MCF 10A (cell line): ENCODE data around the gene ACTL6A. TPM values are rescaled to one million over a fixed set of nuclear protein-coding genes. Genes with fewer than 3 reads are reported as not detected.

Source experiments
- BruUV-seq: library from RNA; stranded (reverse); fragments of 400-500 nt; replicated peaks from 2 replicates; lab custom pipeline; 2021; lab: Mats Ljungman, UMichigan
- CTCF ChIA-PET: fragments of 300-600 bp; sonication (Branson Sonifier 250); formaldehyde crosslinking; extraction: SDS; loops from one replicate; lab custom pipeline; 2021; ENCODE audit warnings: antibody characterized with exemption, inconsistent platforms; lab: Yijun Ruan, JAX
- POLR2A ChIA-PET: fragments of 300-600, 350-650 bp; sonication (Branson Sonifier 250); formaldehyde crosslinking; extraction: SDS; loops from one replicate; lab custom pipeline; 2020; ENCODE audit warnings: antibody characterized with exemption, inconsistent platforms; lab: Yijun Ruan, JAX
- DNase-seq: peaks from one replicate; pipeline ENCODE4 v3.0.0-alpha.2; 2018; ENCODE audit not compliant: unreplicated experiment
- H3K27ac Mint-ChIP-seq: one replicate; pipeline ENCODE4 v1.8.0; 2022; ENCODE audit warnings: mild to moderate bottlenecking, low read depth, mixed read lengths; ENCODE audit not compliant: unreplicated experiment
- H3K27me3 Mint-ChIP-seq: one replicate; pipeline ENCODE4 v1.8.0; 2022; ENCODE audit warnings: mixed read lengths; ENCODE audit not compliant: insufficient read depth, unreplicated experiment
- H3K36me3 Mint-ChIP-seq: one replicate; pipeline ENCODE4 v1.8.0; 2022; ENCODE audit warnings: mild to moderate bottlenecking, moderate library complexity, mixed read lengths; ENCODE audit not compliant: insufficient read depth, unreplicated experiment
- H3K4me1 Mint-ChIP-seq: one replicate; pipeline ENCODE4 v1.8.0; 2022; ENCODE audit warnings: mixed read lengths; ENCODE audit not compliant: insufficient read depth, unreplicated experiment
- H3K4me3 Mint-ChIP-seq: one replicate; pipeline ENCODE4 v1.8.0; 2022; ENCODE audit warnings: mild to moderate bottlenecking, moderate library complexity, mixed read lengths; ENCODE audit not compliant: unreplicated experiment
- H3K9me3 Mint-ChIP-seq: one replicate; pipeline ENCODE4 v1.8.0; 2022; ENCODE audit warnings: mixed read lengths; ENCODE audit not compliant: unreplicated experiment
- CTCF ChIP-seq: fragments of 200-600 bp; IDR thresholded peaks from one replicate; pipeline ENCODE4 v1.8.0; 2022; ENCODE audit warnings: antibody characterized with exemption, mild to moderate bottlenecking; ENCODE audit not compliant: unreplicated experiment
- intact Hi-C: fragments of 100-400 bp; cut with micrococcal nuclease; formaldehyde crosslinking; loops from 2 replicates; pipeline ENCODE4 v1.14.1; 2022
- total RNA-seq: library from RNA; stranded (reverse); gene quantifications from 2 replicates; pipeline ENCODE4 v1.2.3, GENCODE V29; 2022

ACTL6A gene
- total RNA-seq, 1 experiment from 2014 or later, result 57.1 TPM

GRCh38 chr3:179615458-179616173 is 52.9 kb downstream of the ACTL6A start:
- BruUV-seq, result no TSS peak
- H3K4me3 Mint-ChIP-seq, result no peak overlapping the region
- H3K9me3 Mint-ChIP-seq, result no peaks in the 10 kb centered on the region
- TF ChIP-seq CTCF, result no peak
- ChIA-PET CTCF (interaction anchor here (0.6 to 1.2 kb wide), 4 partner anchors 34 to 152 kb away, joined by 3 to 4 read pairs (median 4); no protein-coding TSS in a partner anchor), POLR2A (interaction anchor here (0.8 to 2.2 kb wide), 2 partner anchors 11 to 318 kb away, joined by 3 to 15 read pairs; partner anchors contain the start of genes MRPL47 and NDUFB5)
- H3K4me1 Mint-ChIP-seq, result peaks cover 5% of the 10 kb centered on the region
- intact Hi-C loops, result no loop called here
- no peak for DNase-seq
- H3K27ac Mint-ChIP-seq, result no peak overlapping the region
- no peaks in the 10 kb centered on the region for H3K27me3 Mint-ChIP-seq
- peaks cover 36% of the 10 kb centered on the region for H3K36me3 Mint-ChIP-seq

- H3K9me3 Mint-ChIP-seq, result no peaks in the 10 kb centered on the region
- no TSS peak for BruUV-seq
- TF ChIP-seq CTCF, result no peak
- no peak for DNase-seq
- H3K4me1 Mint-ChIP-seq, result no peaks in the 10 kb centered on the region
- no peaks in the 10 kb centered on the region for H3K27me3 Mint-ChIP-seq
- H3K4me3 Mint-ChIP-seq, result no peak overlapping the region
- H3K36me3 Mint-ChIP-seq, result peaks cover 87% of the 10 kb centered on the region
- CTCF ChIA-PET, result interaction anchor here (1.0 to 1.2 kb wide), 2 partner anchors 11 to 25 kb away, joined by 3 to 4 read pairs; no protein-coding TSS in a partner anchor
- intact Hi-C loops, result no loop called here
- POLR2A ChIA-PET, result interaction anchor here (1.3 to 1.5 kb wide), 2 partner anchors 12 to 17 kb away, joined by 3 read pairs; partner anchors contain the start of genes MRPL47 and NDUFB5
- no peak overlapping the region for H3K27ac Mint-ChIP-seq
Measured at GRCh38 chr3:179622023-179622422, 59.3 kb downstream of the ACTL6A start.

GRCh38 chr3:179624451-179624850 is 61.7 kb downstream of the ACTL6A start:
- H3K27me3 Mint-ChIP-seq, result no peaks in the 10 kb centered on the region
- no peak overlapping the region for H3K4me3 Mint-ChIP-seq
- H3K27ac Mint-ChIP-seq, result no peak overlapping the region
- H3K4me1 Mint-ChIP-seq, result no peaks in the 10 kb centered on the region
- TF ChIP-seq CTCF, result no peak
- intact Hi-C loops, result no loop called here
- BruUV-seq, result no TSS peak
- no peaks in the 10 kb centered on the region for H3K9me3 Mint-ChIP-seq
- peaks cover 68% of the 10 kb centered on the region for H3K36me3 Mint-ChIP-seq
- ChIA-PET CTCF (no interaction called here), POLR2A (no interaction called here)
- no peak for DNase-seq

GRCh38 chr3:179630753-179631451 is 68.2 kb downstream of the ACTL6A start:
- Mint-ChIP-seq H3K27me3 (no peaks in the 10 kb centered on the region), H3K27ac (no peak overlapping the region), H3K36me3 (peaks cover 5% of the 10 kb centered on the region), H3K9me3 (no peaks in the 10 kb centered on the region), H3K4me3 (no peak overlapping the region), H3K4me1 (no peaks in the 10 kb centered on the region)
- TF ChIP-seq CTCF, result no peak
- CTCF ChIA-PET, result no interaction called here
- no peak for DNase-seq
- BruUV-seq, result no TSS peak
- POLR2A ChIA-PET, result no interaction called here
- intact Hi-C loops, result no loop called here
